IPS-11a (cell line): ENCODE measurements around the gene ANKRD31.
A peak's percentile ranks its signal among the peaks of the same experiment; 100 is the strongest.

Experiments used
- H3K4me3 ChIP-seq: one replicate; pipeline ENCODE4 v1.5.1; 2013; ENCODE audit warnings: low read depth, low read length, control low read depth

ANKRD31 gene

GRCh38 chr5:75067434-75067833, 169.2 kb downstream of the ANKRD31 start:
- no peak overlapping the region for H3K4me3 ChIP-seq

DNA sequence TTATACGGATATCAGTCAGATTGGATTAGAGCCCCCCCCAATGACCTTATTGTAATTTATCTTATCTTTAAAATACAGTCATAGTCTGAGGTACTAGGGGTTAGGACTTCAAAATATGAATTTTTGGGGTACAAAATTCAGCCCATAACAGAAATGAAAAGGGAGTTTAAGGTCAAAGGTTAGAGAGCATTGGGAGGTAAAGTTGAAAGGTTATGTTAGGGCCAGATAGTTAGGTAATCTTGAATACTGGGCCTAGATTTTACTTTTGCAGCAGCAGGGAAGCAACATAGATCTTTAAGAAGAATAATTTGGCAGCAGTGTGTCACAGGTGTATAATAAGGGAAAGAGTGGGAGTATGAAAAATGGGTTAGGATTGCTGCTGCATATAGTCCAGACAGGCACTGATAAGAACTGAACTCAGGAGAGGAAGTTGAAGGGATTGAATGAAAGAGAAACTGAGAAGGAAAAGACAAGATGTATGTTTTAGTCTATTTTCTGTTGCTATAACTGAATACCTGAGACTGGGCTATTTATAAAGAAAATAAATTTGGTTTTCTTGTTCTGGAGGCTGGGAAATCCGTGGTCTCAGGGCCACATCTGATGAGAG, 173.7 kb downstream of the ANKRD31 start:
- no peak overlapping the region for H3K4me3 ChIP-seq

- H3K4me3 ChIP-seq: no peak overlapping the region
These were observed 176.6 kb downstream of the ANKRD31 start for GRCh38 chr5:75059912-75060545.

GRCh38 chr5:75058986-75059535, 177.6 kb downstream of the ANKRD31 start:
- H3K4me3 ChIP-seq: no peak overlapping the region

GRCh38 chr5:75057561-75057960, 179.1 kb downstream of the ANKRD31 start:
- no peak overlapping the region for H3K4me3 ChIP-seq

- no peak overlapping the region for H3K4me3 ChIP-seq
These were observed 180.9 kb downstream of the ANKRD31 start for GRCh38 chr5:75055727-75056144.

- peak overlapping the region; percentile 66 for H3K4me3 ChIP-seq
These were observed 182.3 kb downstream of the ANKRD31 start for GRCh38 chr5:75054134-75054930.

DNA sequence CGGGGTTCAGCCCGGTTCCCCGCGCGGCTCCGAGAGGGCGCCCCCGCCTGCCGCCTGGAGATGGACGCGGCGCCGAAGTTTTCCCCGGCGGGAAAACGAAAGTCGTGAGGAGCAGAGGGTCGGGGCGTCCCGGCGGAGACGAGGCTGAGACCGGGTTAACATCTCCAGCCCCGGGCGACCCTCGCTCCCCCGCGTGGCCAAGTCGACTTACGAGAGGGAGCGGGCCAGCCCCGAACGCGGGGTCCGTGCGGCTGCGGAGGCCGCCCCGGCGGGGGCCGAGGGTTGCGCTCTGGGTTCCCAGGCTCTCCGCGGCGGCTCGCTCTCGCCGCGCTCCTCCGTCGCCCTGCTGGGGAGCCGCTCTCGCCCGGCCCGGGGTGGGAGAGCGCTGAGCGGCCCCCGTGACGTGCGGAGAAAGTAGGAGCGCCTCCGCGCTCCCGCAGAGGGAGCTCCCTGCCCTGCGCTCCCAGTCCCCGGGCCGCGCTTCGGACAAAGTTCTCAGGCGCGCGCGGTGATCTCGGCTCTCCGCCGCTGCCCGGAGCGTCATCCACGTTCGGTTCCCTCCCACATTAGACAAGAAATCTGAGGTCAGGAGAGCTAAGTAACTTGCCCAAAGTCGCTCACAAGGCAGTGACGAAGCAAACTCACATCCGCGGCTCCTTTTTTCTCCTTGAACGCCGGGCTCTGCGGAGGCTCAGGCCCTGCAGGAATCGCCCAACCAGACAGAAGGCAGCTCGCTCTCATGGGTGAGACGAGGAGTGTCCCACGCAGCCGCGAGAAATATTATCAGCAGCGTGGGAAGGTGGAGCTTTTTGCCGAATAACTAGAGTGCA, 183.2 kb downstream of the ANKRD31 start:
- peak overlapping the region; percentile 66 for H3K4me3 ChIP-seq

- peak overlapping the region; percentile 66 for H3K4me3 ChIP-seq
These were observed 183.7 kb downstream of the ANKRD31 start for GRCh38 chr5:75053054-75053303.

GRCh38 chr5:75052192-75053053, 184.3 kb downstream of the ANKRD31 start, which contains the start of gene GCNT4:
Gene GCNT4, minus strand, starts transcription at chr5:75052558. Its CDS starts 22,521 bp downstream, at chr5:75030037.
- H3K4me3 ChIP-seq: peak within 1 kb of the TSS; percentile 66

DNA sequence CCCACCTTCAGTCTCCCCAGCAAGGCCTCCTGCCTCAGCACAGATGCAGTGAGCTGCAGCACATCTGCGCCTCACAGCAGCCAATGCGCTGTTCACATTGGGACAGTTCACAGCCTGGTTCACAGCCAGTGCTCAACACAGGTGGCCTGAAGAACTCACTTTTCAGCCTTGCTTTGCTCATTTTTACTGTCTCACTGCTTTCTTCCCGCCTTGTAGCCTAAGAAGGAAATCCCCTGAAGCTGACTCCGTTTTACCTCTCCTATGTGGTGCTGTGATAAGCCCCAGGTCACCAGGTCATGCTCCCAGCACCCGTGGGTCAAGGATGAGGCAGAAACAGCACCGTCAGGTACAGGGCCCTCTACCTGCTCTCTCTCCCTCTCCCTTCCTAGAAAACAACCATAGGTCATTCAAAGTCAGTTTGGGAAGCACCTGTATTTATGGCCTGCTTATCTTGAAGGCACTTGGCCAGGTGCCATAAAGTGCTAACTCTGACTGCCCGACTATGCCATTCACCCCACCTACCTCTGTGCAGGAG, 185.4 kb downstream of the ANKRD31 start:
- H3K4me3 ChIP-seq: peak overlapping the region; percentile 18

- no peak overlapping the region for H3K4me3 ChIP-seq
These were observed 186.3 kb downstream of the ANKRD31 start for GRCh38 chr5:75050415-75050814.

- H3K4me3 ChIP-seq: no peak overlapping the region
These were observed 187.0 kb downstream of the ANKRD31 start for GRCh38 chr5:75049456-75050351.

DNA sequence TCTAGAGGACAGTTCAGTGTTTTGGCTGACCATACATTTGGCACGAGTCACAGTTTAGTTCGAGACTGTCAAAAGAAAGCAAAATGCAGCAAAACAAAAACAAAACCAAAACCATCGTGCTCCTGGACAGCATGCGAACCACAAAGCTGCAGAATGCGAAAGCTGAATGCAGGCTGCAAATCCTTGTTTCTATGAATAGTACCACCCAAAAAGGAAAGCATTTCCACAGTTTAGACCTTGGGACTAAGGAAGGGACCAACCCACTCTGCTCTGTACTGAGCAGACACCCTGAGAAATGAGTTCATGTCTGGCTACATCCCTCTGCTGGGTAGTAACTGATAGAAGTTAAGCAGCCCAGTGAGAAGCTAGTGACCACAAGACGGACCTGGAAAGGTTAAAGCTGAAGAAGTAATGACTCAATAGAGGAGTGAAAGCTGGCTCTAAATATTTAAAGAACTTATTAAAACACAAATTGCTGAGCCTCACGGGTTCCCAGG, 188.2 kb downstream of the ANKRD31 start:
- H3K4me3 ChIP-seq: no peak overlapping the region

DNA sequence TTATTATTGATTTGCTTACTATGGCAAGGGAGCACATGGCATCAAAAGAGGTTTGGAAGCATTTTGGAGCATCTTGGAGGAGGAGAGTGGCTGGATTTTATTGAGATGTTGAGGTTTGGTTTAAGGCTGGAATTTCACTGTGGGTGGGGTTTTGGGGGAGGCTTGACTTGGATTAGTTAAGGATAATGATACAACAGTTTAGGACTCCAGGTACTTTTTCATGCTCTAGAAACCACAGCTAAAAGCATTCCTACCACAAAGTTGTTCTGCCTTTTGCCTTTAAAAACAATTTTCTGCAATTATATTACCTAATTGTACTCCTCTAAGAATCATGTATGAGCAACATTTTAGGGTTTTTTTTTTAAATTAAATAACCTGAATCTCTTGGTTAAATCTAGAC, 189.3 kb downstream of the ANKRD31 start:
- H3K4me3 ChIP-seq: no peak overlapping the region

GRCh38 chr5:75046366-75047142, 190.1 kb downstream of the ANKRD31 start:
- H3K4me3 ChIP-seq: no peak overlapping the region

GRCh38 chr5:75045071-75045470, 191.6 kb downstream of the ANKRD31 start:
- H3K4me3 ChIP-seq: no peak overlapping the region

DNA sequence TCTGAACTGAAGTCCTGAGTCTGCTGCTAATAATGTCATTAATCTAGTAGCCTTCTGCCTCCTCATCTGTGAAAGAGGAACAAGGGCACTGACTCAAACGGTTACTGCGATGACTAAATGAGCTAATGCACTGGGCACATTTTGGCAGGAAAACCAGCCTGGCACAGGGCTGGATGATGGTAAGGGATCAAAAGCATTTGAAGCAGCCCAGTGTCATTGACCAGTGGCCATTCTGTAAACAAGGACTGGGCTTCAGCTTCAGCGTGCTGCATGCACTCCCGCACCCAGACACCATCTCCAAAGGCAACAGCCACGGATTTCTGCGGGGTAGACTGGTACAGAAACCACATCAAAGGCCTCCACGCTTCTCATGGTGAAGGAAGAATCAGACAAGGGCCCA, 192.3 kb downstream of the ANKRD31 start:
- no peak overlapping the region for H3K4me3 ChIP-seq
